Activated naive CD8-positive, alpha-beta T cell treated with anti-CD3 and anti-CD28 coated beads, Interleukin-2, amount 50 U/mL, for 16 hours (primary cell): ENCODE data around the gene MAD1L1.
A peak's percentile ranks its signal among the peaks of the same experiment; 100 is the strongest.
"Not testable (repeated sequence)": the region's sequence is repeated elsewhere in the genome, so short reads cannot be mapped to it uniquely, and the experiment has no call there.

Source experiments
- DNase-seq: peaks from one replicate; pipeline ENCODE4 v3.0.0-alpha.2; 2020; ENCODE audit warnings: low read depth, low spot score

The MAD1L1 gene

GRCh38 chr7:1824882-1825646 lies 407.7 kb downstream of the MAD1L1 start:
- not testable (repeated sequence) for DNase-seq

- peak; percentile 27 for DNase-seq
Measured at GRCh38 chr7:1824151-1824881, 408.4 kb downstream of the MAD1L1 start.

GRCh38 chr7:1823376-1824150 lies 409.2 kb downstream of the MAD1L1 start:
- no peak for DNase-seq

- no peak for DNase-seq
Measured at GRCh38 chr7:1819259-1819841, 413.4 kb downstream of the MAD1L1 start.

GRCh38 chr7:1818575-1819258 lies 414.0 kb downstream of the MAD1L1 start:
- DNase-seq, result no peak

DNA sequence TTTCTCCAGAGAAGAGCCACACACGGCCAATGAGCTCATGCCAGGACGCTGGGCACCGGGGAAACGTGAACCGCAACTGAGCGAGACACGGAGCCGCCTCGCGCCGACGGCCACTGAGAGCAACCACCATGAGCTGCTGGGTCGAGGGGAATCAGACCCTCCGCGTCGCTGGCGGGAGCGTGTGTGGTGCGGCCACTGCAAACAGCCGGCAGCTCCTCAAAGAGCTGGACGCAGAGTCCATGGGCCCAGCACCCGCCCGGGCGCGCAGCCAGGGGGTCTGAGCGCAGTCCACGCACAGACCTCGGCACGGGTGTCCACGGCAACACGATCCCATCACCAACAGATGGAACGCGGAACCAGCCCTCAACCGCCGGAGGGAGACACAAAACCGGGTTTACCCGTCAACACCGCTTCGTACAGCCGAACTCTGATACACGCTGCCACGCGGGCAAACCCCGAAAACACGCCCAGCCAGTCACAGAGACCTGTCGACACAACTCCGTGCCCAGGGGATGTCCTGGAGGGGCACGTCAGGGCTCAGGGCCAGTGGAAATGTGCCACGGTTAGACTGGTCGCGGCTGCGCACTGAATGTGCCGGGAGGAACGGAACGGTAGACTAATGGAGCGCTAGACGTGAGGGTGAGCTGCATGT lies 415.6 kb downstream of the MAD1L1 start:
- DNase-seq, result no peak

- DNase-seq, result not testable (repeated sequence)
Measured at GRCh38 chr7:1816451-1816850, 416.3 kb downstream of the MAD1L1 start.

DNA sequence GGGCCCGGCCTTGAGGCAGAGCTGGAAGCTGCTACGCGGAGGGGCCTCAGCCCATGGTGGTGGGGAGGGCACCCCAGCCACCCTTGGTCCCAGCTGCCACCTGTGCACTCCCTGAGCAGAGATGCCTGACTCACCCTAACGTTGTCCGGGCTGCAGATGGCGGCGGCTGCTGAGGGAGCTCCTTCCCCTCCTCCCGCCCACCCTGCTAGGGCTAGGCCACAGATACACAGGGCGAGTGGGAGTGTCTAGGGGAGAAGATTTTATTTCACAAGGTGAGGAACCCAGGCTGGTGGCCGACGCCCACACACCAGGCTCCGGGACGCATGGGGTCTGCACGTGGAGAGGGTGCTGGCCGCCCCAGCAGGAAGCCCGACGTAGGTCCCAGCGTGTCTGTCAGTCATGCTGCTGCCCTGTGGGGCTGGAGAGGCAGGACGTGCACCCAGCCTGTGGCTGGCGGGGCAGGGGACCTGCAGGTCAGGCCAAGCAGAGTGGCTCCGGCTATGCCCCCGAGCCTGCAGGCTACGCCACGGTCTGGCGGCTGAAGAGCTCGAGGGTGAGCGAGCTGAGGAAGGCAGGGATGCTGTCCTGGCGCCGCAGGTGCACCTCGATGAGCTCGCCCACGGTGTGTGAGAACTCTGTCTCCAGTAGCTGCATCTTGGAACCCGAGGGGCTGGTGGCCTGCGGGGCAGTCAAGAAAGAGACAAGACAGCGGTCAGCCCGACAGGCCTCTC lies 417.0 kb downstream of the MAD1L1 start:
- DNase-seq, result not testable (repeated sequence)

- DNase-seq, result no peak
Measured at GRCh38 chr7:1815051-1815481, 417.7 kb downstream of the MAD1L1 start.

- no peak for DNase-seq
Measured at GRCh38 chr7:1814089-1814811, 418.5 kb downstream of the MAD1L1 start.

- DNase-seq, result no peak
Measured at GRCh38 chr7:1813394-1814088, 419.2 kb downstream of the MAD1L1 start.

- DNase-seq, result no peak
Measured at GRCh38 chr7:1812509-1813393, 420.0 kb downstream of the MAD1L1 start.

DNA sequence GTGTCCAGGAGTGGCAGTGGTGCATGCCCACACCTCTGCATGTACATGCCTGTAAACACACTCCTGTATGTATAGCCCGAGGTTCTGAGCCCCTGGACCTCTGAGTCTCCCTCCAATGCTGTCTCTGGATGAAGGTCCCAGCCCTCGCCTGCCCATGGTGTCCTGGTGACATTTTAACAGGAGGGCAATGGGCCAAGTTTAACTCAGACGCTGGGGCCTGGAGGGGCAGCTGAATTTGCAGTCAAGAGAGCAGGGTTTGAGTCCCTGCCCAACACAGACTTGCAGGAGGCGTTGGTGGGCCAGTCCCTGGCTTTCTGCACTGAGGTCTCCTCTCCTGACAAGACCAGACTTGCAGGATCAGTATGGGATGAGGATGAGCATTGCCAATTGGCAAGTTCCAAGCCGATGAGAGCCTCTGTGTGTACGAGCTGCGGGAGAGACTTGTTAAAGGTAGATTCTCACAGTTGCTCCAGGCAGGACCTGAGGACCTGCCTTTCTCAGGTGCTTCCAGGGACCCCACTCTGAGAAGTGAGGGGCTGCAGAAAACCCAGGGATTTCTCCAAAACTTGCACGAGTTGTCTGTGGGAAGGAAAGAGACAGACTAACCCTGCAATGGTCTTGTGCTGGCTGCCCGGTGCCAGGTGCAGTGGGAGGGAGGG lies 420.8 kb downstream of the MAD1L1 start:
- no peak for DNase-seq

GRCh38 chr7:1810961-1811849 lies 421.5 kb downstream of the MAD1L1 start:
- no peak for DNase-seq

DNA sequence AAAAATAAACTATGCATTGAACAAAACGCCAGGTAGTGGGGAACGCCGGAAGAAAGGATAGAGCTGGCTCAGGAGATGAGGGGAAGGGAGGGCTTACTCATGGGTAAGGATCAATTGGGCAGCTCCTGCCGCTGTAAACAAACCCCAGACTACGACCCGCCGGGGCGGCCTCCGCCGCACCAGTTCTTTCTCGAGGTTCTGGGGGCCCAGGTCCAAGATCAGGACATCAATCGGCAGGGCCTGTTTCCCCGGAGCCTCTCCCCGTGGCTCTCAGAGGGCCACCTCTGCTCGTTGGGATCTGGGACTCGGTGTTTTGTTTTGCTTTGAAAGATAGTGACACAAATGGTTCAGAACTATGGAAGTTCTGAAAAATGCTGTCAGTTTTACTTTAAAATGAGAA lies 422.2 kb downstream of the MAD1L1 start:
- no peak for DNase-seq

DNA sequence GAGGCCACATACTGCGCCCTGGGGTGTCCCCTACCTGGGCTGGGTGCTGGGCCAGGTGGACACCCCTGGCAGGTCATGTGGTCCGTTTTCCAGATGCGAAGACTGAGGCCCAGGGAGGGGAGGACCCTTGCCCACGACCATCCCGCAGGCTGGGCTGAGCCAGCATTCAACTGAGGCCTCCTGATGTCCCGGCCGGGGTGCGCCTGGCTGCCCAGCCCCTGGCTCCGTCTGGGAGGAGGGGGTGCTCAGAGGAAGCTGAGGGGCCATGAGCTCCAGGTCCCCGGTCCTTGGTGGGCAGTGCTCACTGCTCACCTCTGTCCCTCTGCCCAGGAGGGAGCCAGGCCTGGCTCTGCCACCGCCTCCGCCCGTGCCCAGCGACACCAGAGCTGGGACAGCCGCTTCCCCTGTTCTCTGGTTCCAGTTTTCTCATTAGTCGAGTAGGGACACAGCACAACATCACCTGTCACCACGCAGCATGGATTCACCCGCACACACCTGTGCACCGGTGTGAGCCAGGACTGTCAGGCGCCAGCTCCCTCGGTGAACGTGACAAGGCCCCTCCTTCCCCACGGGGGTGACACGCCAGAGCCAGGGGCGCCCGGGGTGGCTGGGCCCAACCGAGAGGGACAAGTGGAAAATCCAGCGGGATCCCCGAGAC lies 423.0 kb downstream of the MAD1L1 start:
- DNase-seq, result no peak
